BLaER1 (cell line): ENCODE results near the gene SKIC8.
A peak's percentile ranks its signal among the peaks of the same experiment; 100 is the strongest.

Source experiments
- H3K27ac ChIP-seq: shearing (Covaris generic); formaldehyde crosslinking; 2 replicates; pipeline ENCODE4 v1.8.1; 2022
- H3K27me3 ChIP-seq: shearing (Covaris generic); formaldehyde crosslinking; 2 replicates; pipeline ENCODE4 v1.8.1; 2022
- H3K36me3 ChIP-seq: shearing (Covaris generic); formaldehyde crosslinking; 2 replicates; pipeline ENCODE4 v1.8.1; 2022
- H3K4me1 ChIP-seq: shearing (Covaris generic); formaldehyde crosslinking; 2 replicates; pipeline ENCODE4 v1.8.1; 2022
- H3K4me2 ChIP-seq: shearing (Covaris generic); formaldehyde crosslinking; 2 replicates; pipeline ENCODE4 v1.8.1; 2022
- H3K4me3 ChIP-seq: shearing (Covaris generic); formaldehyde crosslinking; 2 replicates; pipeline ENCODE4 v1.8.1; 2022
- H3K9ac ChIP-seq: shearing (Covaris generic); formaldehyde crosslinking; 2 replicates; pipeline ENCODE4 v1.8.1; 2022
- H3K9me3 ChIP-seq: shearing (Covaris generic); formaldehyde crosslinking; 2 replicates; pipeline ENCODE4 v1.8.1; 2022
- H4K20me1 ChIP-seq: shearing (Covaris generic); formaldehyde crosslinking; 2 replicates; pipeline ENCODE4 v1.8.1; 2022
- Cebpa-rat ChIP-seq: shearing (Covaris generic); IDR thresholded peaks from 2 replicates; pipeline ENCODE4 v1.8.1; 2022

Gene SKIC8

DNA sequence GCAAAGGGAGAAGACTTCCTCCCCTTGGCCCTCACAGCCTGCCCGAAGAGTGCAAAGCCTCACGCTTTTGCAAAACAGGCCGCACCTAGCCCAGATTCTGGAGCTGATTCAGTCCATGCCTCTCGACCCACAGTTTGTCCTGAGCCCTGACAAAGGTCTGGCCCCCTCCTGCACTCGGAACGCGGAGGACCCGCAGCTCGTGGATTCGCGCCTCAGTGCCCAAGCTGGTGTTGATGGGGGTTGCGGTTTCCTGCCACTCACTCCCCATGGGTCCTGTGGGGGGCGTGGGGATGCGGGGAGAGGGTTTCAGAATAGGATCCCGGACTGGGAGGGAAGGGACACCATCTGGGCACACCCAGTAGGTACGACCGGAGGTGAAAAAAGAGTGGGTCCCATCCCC lies 40.1 kb upstream of the SKIC8 start:
- Histone ChIP-seq H3K4me3 (no peak overlapping the region), H3K36me3 (no peaks in the 10 kb centered on the region), H3K9ac (no peak overlapping the region), H3K27ac (no peak overlapping the region), H3K4me1 (peaks cover 12% of the 10 kb centered on the region), H4K20me1 (no peaks in the 10 kb centered on the region), H3K27me3 (peaks cover 43% of the 10 kb centered on the region), H3K9me3 (no peaks in the 10 kb centered on the region), H3K4me2 (peak overlapping the region; percentile 53)
- TF ChIP-seq Cebpa-rat: no peak

DNA sequence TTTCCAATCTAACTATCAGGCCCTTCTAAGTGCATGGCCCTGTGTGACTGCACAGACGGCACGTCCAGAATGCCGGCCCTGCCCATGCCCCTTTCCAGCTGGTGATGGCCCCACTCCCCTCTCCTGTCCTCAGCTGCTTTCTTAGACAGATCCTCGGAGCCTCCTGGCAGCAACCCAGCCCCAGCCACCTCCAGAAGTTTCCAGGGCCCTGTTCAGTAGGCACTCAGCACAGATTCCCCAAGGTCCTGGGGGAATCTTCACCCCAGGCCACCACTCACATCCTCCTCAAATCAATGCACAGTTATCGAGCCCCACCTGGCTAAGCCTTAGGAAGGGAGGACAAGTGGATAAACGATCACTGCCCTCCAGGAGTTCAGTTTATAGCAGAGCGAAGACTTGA lies 39.4 kb upstream of the SKIC8 start:
- H3K4me3 ChIP-seq: no peak overlapping the region
- no peak overlapping the region for H3K27ac ChIP-seq
- no peaks in the 10 kb centered on the region for H3K36me3 ChIP-seq
- H3K4me2 ChIP-seq: no peak overlapping the region
- H3K9ac ChIP-seq: no peak overlapping the region
- H3K27me3 ChIP-seq: peaks cover 43% of the 10 kb centered on the region
- H3K9me3 ChIP-seq: no peaks in the 10 kb centered on the region
- peaks cover 12% of the 10 kb centered on the region for H3K4me1 ChIP-seq
- H4K20me1 ChIP-seq: no peaks in the 10 kb centered on the region
- TF ChIP-seq Cebpa-rat: no peak

- no peak overlapping the region for H3K9ac ChIP-seq
- H4K20me1 ChIP-seq: no peaks in the 10 kb centered on the region
- no peaks in the 10 kb centered on the region for H3K36me3 ChIP-seq
- no peak overlapping the region for H3K4me2 ChIP-seq
- H3K4me1 ChIP-seq: peaks cover 12% of the 10 kb centered on the region
- H3K27me3 ChIP-seq: peaks cover 24% of the 10 kb centered on the region
- no peak for TF ChIP-seq Cebpa-rat
- H3K4me3 ChIP-seq: no peak overlapping the region
- H3K9me3 ChIP-seq: no peaks in the 10 kb centered on the region
- no peak overlapping the region for H3K27ac ChIP-seq
Measured at GRCh38 chr15:78335985-78336384, 36.6 kb upstream of the SKIC8 start.

DNA sequence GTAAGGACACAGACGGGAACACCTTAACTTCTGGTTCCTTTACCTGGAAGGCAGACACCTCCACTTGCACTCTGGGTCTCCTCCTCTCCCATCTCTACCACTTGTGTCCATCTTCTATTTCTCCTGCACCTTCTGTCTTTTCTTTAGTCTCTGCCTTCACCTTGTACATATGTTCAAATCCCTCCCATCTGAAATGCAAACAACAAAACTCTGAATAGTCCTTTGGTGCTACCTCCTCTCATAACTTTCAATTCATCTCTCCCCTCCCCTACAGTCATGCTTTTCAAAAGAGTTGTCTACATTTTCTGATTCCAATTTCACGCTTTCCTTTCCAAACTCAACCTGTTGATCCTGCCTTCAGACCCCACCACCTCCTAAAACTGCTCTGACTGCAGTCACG lies 35.4 kb upstream of the SKIC8 start:
- Histone ChIP-seq H3K9me3 (no peaks in the 10 kb centered on the region), H3K27me3 (peaks cover 13% of the 10 kb centered on the region), H3K9ac (no peak overlapping the region), H3K4me2 (no peak overlapping the region), H3K4me1 (peaks cover 6% of the 10 kb centered on the region), H3K36me3 (no peaks in the 10 kb centered on the region), H4K20me1 (no peaks in the 10 kb centered on the region), H3K4me3 (no peak overlapping the region), H3K27ac (no peak overlapping the region)
- TF ChIP-seq Cebpa-rat: no peak

DNA sequence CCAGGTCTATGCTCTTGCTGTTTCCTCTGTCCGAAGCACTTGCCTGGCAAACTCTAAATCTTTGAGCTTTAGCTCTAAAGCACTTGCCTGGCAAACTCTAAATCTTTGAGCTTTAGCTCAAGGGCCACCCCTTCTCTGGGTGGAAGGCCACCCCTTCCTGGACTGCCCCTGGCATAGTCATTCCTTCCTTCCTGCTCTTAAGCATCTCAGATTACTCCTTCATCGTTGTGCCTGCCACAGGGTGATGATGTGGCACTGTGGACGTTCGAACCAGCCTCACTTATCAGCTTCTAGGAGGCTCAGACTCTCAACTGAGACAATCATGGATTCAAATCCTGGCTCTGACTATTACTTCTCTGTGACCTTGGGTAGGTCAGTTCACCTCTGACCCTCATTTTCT lies 30.2 kb upstream of the SKIC8 start:
- Histone ChIP-seq H3K36me3 (no peaks in the 10 kb centered on the region), H3K27ac (no peak overlapping the region), H4K20me1 (no peaks in the 10 kb centered on the region), H3K27me3 (no peaks in the 10 kb centered on the region), H3K4me2 (no peak overlapping the region), H3K9ac (no peak overlapping the region), H3K4me3 (no peak overlapping the region), H3K9me3 (no peaks in the 10 kb centered on the region), H3K4me1 (no peaks in the 10 kb centered on the region)
- no peak for TF ChIP-seq Cebpa-rat

- Histone ChIP-seq H3K9me3 (no peaks in the 10 kb centered on the region), H3K9ac (no peak overlapping the region), H3K4me3 (no peak overlapping the region), H4K20me1 (no peaks in the 10 kb centered on the region), H3K36me3 (no peaks in the 10 kb centered on the region), H3K27me3 (no peaks in the 10 kb centered on the region), H3K4me2 (no peak overlapping the region), H3K27ac (no peak overlapping the region), H3K4me1 (no peaks in the 10 kb centered on the region)
- TF ChIP-seq Cebpa-rat: no peak
Measured at GRCh38 chr15:78327466-78327865, 28.1 kb upstream of the SKIC8 start.

GRCh38 chr15:78325092-78325843 lies 25.9 kb upstream of the SKIC8 start:
- H3K4me1 ChIP-seq: no peaks in the 10 kb centered on the region
- H3K9me3 ChIP-seq: no peaks in the 10 kb centered on the region
- no peaks in the 10 kb centered on the region for H3K27me3 ChIP-seq
- no peak overlapping the region for H3K4me3 ChIP-seq
- H4K20me1 ChIP-seq: no peaks in the 10 kb centered on the region
- no peak overlapping the region for H3K27ac ChIP-seq
- TF ChIP-seq Cebpa-rat: no peak
- H3K36me3 ChIP-seq: no peaks in the 10 kb centered on the region
- H3K4me2 ChIP-seq: no peak overlapping the region
- no peak overlapping the region for H3K9ac ChIP-seq

- no peak overlapping the region for H3K27ac ChIP-seq
- no peaks in the 10 kb centered on the region for H3K9me3 ChIP-seq
- H3K4me1 ChIP-seq: no peaks in the 10 kb centered on the region
- no peak overlapping the region for H3K4me2 ChIP-seq
- no peak overlapping the region for H3K9ac ChIP-seq
- no peaks in the 10 kb centered on the region for H3K27me3 ChIP-seq
- H4K20me1 ChIP-seq: no peaks in the 10 kb centered on the region
- no peak for TF ChIP-seq Cebpa-rat
- no peak overlapping the region for H3K4me3 ChIP-seq
- no peaks in the 10 kb centered on the region for H3K36me3 ChIP-seq
Measured at GRCh38 chr15:78324144-78324543, 24.7 kb upstream of the SKIC8 start.

DNA sequence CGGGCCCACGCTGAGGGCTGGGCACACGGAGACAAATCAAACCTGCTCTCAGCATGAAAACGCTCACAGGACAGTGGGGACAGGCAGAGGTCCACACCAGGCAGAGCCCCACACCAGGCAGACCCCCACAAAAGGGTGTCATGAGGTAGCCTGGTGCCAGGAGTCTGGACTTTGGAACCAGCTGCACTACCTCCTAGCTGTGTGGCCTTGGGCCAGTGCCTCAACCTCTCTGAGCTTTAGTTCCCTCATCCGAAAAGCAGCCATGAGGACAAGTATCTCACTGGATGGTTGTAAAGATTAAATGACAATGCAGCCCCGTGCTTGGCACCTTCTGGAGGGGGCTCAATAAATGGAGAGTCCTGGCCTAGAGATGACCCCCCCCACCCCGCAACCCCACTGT lies 24.3 kb upstream of the SKIC8 start:
- Histone ChIP-seq H3K9ac (no peak overlapping the region), H3K27me3 (no peaks in the 10 kb centered on the region), H3K27ac (no peak overlapping the region), H3K4me3 (no peak overlapping the region), H3K9me3 (no peaks in the 10 kb centered on the region), H3K36me3 (no peaks in the 10 kb centered on the region), H3K4me1 (no peaks in the 10 kb centered on the region), H3K4me2 (no peak overlapping the region), H4K20me1 (no peaks in the 10 kb centered on the region)
- TF ChIP-seq Cebpa-rat: no peak

GRCh38 chr15:78322724-78323521 lies 23.5 kb upstream of the SKIC8 start:
- H3K9ac ChIP-seq: no peak overlapping the region
- no peaks in the 10 kb centered on the region for H3K27me3 ChIP-seq
- H3K36me3 ChIP-seq: no peaks in the 10 kb centered on the region
- H4K20me1 ChIP-seq: no peaks in the 10 kb centered on the region
- no peak overlapping the region for H3K4me2 ChIP-seq
- no peak for TF ChIP-seq Cebpa-rat
- H3K4me1 ChIP-seq: no peaks in the 10 kb centered on the region
- no peak overlapping the region for H3K4me3 ChIP-seq
- no peak overlapping the region for H3K27ac ChIP-seq
- H3K9me3 ChIP-seq: no peaks in the 10 kb centered on the region
